Activated CD4-positive, alpha-beta T cell treated with anti-CD3 and anti-CD28 coated beads, Interleukin-2, Interleukin-6, amounts not matched to agents 100 ng/mL and 50 ng/mL, durations not matched to agents 16 hours and 8 hours (primary cell): ENCODE measurements around the gene ALLC.
A peak's percentile ranks its signal among the peaks of the same experiment; 100 is the strongest.

ENCODE experiments used
- DNase-seq: peaks from one replicate; pipeline ENCODE4 v3.0.0-alpha.2; 2020

The ALLC gene

DNA sequence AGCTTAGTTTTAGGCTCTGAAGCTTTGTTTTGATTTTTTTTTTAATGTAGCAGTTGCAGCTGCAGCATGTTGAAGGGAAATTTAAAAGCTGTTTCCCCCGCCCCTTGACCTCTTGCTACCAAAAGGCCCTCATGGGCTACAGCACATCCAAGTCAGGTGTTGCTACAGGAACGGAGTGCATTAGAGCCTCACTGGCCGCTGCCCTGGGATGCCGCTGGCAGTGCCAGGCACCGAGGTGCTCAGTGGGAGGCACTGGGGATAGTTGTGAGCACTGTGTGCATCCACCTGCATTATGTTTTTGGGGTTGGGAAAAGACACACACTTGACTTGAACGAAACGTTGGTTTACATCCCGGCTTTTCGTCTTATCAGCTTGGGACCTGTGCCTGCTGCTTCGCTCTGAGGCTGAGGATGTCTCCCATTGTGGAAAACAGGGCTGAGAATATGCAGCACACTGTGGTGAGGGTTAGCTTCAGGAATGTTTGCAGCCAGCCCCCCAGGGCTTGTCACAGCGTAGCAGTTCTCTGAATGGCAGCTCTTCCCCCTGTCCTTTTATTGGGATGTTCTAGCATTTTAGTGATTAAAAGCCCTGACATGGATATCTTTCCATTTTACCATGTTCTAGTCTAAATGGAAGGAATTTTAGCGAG is 69.5 kb downstream of the ALLC start:
- DNase-seq = no peak

DNA sequence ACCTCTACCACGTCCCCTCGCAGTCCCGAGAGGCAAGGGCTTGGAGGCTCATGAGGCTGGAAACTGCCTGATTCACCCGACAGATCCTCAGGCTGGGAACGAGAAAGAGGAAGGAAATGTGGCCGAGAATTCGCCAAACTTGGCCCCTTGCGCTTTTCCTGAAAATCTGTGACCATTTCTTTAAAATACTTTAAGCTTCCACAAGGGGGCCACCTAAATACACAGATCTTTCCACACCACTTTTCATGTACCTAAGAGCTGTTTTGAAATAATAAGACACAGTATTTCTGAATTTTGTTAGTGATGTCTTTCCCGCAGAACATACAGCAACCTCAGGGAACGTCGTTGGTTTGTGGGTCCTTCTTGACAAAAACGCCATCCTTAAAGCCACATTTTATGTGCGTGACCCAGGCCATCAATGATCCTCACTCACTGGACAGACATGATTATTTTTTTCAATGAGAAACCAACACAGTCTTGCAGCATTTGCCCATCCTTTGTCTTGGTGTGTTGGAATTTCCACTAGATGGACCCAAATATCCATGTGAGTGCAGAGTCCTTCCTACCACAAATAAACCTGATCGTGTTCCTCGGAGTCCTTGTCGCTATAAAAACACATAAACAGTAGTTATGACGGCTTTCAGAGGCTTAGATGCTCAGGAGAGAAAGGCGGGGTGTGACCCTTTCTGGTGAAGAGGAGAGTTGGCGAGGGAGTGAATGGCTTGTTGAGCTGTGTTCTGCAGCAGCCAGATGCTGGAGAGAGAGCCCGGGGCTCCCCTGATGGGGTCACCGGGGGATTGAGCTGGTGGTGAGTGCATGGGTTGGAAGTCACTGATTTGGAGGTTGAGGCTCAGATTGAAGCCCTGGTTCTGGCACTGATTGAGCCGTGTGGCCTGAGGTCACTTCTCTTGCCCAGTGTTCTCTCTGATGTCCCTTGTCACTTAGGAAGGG is 70.4 kb downstream of the ALLC start:
- DNase-seq = peak; percentile 26

DNA sequence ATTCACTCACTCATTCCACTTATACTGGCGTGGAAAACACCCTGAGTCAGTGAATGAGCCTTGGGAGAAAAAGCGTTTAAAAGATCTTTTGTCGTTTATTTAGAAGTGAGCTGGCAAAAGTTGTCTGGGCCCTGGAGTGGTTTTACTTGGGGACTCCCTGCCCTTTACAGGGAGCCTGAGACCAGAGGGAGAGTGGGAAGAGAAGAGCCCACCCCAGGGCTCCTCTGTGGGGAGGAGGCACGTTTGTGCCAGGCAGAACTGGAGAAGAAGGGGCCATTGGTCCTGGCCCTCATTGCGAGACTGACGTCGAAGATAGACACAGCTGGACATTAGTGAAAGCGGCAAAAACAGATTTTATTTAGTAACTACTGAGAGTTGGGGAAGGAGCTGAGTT is 71.1 kb downstream of the ALLC start:
- no peak for DNase-seq

- no peak for DNase-seq
Measured at GRCh38 chr2:3729786-3730185, 71.8 kb downstream of the ALLC start.

DNA sequence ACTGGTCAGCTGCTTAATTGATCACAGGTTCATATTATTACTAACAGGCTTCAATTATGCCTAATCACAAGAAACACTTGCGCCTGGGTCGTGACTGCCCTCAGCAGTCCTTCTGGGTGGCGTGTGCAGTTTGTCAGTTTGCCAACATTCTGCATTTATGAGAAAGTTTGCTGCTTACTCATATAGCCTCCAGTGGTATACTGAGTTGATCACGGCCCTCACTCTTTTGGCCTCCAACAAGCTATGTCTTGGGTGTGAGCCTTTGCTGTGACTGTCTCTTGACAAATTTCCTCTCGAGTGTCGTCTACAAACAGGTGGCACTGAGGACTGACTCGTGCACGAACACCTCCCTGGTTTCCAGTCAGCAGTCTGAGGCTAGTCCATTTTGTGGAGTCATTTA is 72.6 kb downstream of the ALLC start:
- no peak for DNase-seq

DNA sequence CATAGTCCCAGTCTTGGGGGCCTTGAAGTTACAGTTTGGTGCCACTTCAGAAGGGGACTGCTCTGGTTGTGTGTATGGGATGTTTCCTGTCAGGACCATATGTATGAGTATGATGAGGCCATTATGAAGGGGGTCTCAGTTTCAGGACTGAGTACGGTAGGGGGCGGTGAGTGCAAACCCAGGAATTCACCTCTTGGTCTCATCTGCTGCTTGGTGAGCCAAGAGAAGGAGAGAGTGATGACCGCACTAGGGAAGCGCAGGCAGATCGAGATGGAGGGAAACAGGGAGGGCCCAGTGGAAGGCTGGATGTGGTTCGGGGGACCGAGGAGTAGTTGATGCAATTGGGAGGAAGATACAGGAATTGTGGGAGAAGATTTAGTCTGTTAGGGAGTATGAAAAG is 73.8 kb downstream of the ALLC start:
- no peak for DNase-seq

DNA sequence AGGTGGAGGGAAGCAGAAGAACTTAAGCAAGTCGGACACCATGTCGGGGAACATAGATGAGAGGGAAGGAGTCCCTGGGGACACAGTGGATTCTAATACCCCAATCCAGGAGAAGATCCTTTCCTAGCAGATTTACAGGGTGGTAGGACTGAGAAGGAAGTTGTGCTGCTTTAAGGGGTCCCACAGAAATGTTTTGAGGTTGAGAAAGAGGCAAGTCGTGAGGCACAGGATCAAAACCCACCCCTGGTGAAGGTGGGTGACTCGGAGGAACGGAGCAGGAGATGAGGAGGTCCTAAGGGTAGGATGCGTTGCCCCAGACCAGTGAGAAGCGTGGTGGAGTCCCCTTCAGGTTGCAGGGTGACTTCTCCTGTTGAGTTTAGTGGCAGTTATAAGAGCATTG is 78.1 kb downstream of the ALLC start:
- no peak for DNase-seq

GRCh38 chr2:3737128-3737527 is 79.1 kb downstream of the ALLC start:
- no peak for DNase-seq

DNA sequence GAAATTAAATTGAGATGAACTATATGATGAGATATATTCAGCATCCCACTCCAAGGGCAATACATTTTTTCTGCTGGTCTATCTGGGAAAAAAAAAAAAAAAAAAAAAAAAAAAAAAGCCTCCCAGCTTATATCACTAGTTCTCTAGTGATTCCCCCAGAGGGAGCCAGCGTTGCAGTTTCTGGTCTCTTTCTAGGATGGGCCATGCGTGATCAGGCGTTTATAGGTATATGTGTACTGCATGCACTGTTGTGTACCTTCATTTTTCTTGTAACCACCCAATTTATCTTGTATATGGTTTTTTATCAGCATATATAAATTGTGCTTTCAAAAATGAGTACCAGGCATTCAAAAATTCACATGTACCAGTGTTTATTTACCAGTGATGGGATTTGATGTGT is 80.5 kb downstream of the ALLC start:
- DNase-seq = peak; percentile 30

GRCh38 chr2:3739313-3739712 is 81.3 kb downstream of the ALLC start:
- no peak for DNase-seq

DNA sequence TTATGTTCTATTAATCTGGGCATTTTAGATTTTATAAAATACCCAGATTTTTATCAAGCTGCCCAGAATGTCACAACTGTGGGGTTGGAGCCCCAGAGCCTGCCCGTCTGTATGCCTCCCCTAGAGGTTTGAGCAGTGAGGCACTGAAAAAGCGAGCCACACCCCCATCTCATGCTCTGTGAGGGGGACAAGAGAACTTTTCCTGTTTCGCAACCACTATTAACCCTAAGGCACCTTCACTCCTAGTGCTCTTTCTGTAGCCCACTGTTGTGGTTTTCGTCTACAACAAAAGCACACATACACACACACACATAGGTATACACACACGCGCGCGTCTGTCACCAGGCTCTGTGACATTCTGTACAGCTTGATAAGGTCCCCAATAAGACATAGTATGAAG is 83.4 kb downstream of the ALLC start:
- no peak for DNase-seq

GRCh38 chr2:3741867-3742602 is 84.0 kb downstream of the ALLC start:
- DNase-seq = no peak

- no peak for DNase-seq
Measured at GRCh38 chr2:3742743-3743508, 84.9 kb downstream of the ALLC start.

DNA sequence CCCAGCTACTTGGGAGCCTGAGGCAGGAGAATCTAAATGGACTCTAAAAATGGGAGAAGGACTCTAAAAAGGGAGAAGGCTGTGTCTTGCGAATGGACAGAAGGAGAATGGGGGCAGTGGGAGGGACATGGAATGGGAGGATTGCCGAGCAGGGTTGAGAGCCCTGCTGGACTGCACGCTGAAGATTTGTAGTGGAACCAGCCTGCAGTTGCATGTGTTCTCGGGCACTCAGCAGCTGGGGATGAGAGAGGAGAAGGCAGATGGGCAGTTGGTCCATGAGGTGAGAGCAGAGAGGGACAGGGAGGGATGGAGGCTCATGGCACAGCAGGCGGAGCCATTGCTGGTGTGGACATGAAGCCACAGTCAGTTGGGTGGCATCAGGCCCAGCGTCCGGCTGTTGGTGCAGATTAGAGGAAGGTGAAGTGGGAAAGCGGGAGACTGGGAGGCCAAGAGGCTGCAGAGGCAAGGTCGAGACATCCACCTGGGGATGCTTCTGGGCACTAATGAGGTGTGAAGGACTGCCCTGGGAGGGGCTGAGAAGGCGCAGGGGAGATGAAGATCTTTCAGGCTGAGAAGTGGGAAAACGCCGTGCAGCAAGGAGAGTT is 86.1 kb downstream of the ALLC start:
- no peak for DNase-seq

DNA sequence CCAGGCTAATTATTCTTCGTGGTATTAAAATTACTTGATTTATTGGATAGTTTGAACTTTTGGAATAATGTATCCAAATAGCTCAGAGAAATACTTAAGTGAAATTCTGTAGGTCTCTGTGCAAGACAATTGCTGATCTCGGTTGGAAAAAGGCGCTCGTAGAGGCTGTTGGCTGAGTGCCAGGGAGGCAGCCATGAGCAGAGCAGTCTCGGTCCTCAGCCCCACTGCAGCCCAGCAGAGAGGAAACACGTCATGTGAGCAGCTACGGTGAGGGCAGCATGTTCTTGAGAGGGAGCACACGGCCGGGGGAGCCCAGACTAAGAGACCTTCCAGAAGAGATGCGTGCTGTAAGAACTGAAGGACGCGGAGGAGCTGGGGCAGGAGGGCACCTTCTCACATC is 87.9 kb downstream of the ALLC start:
- DNase-seq = no peak

DNA sequence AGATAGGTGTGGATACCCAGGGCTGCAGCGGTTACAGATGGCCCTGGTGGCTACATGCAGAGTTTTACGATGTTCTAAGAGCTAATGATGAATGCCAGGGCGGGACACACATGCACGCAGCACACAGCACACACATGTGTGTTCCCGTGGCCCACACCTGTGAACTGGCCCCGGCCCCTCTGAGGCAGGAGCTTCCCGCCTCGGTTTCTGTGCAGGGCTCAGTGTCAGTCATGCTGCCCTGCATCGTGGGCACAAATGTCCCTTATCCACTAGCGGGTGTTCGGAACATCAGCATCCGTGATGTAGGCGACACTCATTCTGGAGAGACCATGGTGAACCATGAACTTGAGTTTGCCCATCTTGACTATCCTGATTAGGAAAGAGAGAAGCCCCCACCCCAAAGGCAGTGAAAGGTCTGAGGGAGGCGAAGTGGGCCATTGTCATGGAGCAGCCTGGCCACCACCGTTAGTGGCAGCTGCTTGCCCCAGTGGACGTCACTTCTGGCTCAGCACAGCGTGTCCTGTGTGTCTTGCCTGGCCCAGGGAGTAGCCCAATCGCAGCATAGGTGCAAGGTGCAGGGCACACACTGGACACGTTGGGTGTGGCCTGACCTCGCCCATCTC is 89.1 kb downstream of the ALLC start:
- no peak for DNase-seq

GRCh38 chr2:3747826-3748225 is 89.8 kb downstream of the ALLC start:
- no peak for DNase-seq

- no peak for DNase-seq
Measured at GRCh38 chr2:3749201-3749600, 91.2 kb downstream of the ALLC start.

- DNase-seq = no peak
Measured at GRCh38 chr2:3751251-3751650, 93.3 kb downstream of the ALLC start.

DNA sequence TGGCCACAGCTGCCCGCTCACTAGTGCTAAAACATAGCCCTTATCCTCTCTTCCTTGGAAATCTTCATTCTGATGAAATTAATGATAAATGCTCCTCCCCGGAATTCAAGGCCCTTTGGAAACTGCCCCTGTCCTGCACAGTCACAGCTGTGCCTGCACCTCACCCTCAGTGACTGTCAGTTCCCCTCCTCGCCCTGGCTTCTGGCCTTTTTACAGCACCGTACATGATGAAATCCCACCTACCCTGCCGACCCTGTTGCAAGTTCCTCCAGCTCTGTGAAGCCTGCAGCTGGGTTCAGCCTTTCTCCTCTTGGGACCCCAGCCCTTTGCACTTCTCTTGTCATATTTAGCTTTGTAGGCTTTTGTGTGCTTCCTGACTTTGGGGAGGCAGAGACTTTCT is 93.8 kb downstream of the ALLC start:
- no peak for DNase-seq
